EL (cell line): ENCODE results near the gene SOS1.
"Not testable (repeated sequence)": the region's sequence is repeated elsewhere in the genome, so short reads cannot be mapped to it uniquely, and the experiment has no call there.

ENCODE experiments used
- DNase-seq: peaks from one replicate; pipeline ENCODE4 v3.0.0-alpha.2; 2016

SOS1 gene

GRCh38 chr2:39099310-39099869 is 21.5 kb downstream of the SOS1 start:
- DNase-seq: no peak

- no peak for DNase-seq
Measured at GRCh38 chr2:39095624-39096023, 25.2 kb downstream of the SOS1 start.

- DNase-seq: no peak
Measured at GRCh38 chr2:39094717-39095363, 26.0 kb downstream of the SOS1 start.

- no peak for DNase-seq
Measured at GRCh38 chr2:39093218-39093898, 27.5 kb downstream of the SOS1 start.

- no peak for DNase-seq
Measured at GRCh38 chr2:39091543-39091942, 29.3 kb downstream of the SOS1 start.

- DNase-seq: no peak
Measured at GRCh38 chr2:39091063-39091462, 29.8 kb downstream of the SOS1 start.

GRCh38 chr2:39080152-39080551 is 40.7 kb downstream of the SOS1 start:
- no peak for DNase-seq

- no peak for DNase-seq
Measured at GRCh38 chr2:39069890-39070465, 50.9 kb downstream of the SOS1 start.

- DNase-seq: no peak
Measured at GRCh38 chr2:39069136-39069515, 51.7 kb downstream of the SOS1 start.

- DNase-seq: no peak
Measured at GRCh38 chr2:39068299-39069135, 52.3 kb downstream of the SOS1 start.

GRCh38 chr2:39065616-39066015 is 55.2 kb downstream of the SOS1 start:
- DNase-seq: no peak

GRCh38 chr2:39062320-39062719 is 58.5 kb downstream of the SOS1 start:
- DNase-seq: no peak

GRCh38 chr2:39061280-39061679 is 59.6 kb downstream of the SOS1 start:
- DNase-seq: no peak

- peak; percentile 45 for DNase-seq
Measured at GRCh38 chr2:39059366-39059952, 61.4 kb downstream of the SOS1 start.

GRCh38 chr2:39058101-39058500 is 62.8 kb downstream of the SOS1 start:
- no peak for DNase-seq

GRCh38 chr2:39052665-39053064 is 68.2 kb downstream of the SOS1 start:
- not testable (repeated sequence) for DNase-seq

GRCh38 chr2:39050109-39050508 is 70.7 kb downstream of the SOS1 start:
- no peak for DNase-seq

- DNase-seq: no peak
Measured at GRCh38 chr2:39039072-39039471, 81.8 kb downstream of the SOS1 start.

- DNase-seq: peak; percentile 21
Measured at GRCh38 chr2:39033980-39034379, 86.9 kb downstream of the SOS1 start.

GRCh38 chr2:39027421-39027820 is 93.4 kb downstream of the SOS1 start:
- no peak for DNase-seq

GRCh38 chr2:39024833-39025232 is 96.0 kb downstream of the SOS1 start:
- DNase-seq: peak; percentile 13

GRCh38 chr2:39023649-39024048 is 97.2 kb downstream of the SOS1 start:
- DNase-seq: no peak
